SH-SY5Y (cell line): ENCODE results near the gene UNC5C.

Source experiments
- GATA2 ChIP-seq: IDR thresholded peaks from 2 replicates; pipeline ENCODE4 v1.6.1; 2011; ENCODE audit warnings: mild to moderate bottlenecking, low read depth, low read length
- GATA3 ChIP-seq: IDR thresholded peaks from 2 replicates; pipeline ENCODE4 v1.6.1; 2011; ENCODE audit warnings: low read depth, mild to moderate bottlenecking, low read length, moderate library complexity

- no peak for TF ChIP-seq GATA3
- TF ChIP-seq GATA2: no peak
Measured at GRCh38 chr4:95387719-95388118, 161.1 kb downstream of the UNC5C start.
